Activated T-cell treated with anti-CD3 and anti-CD28 coated beads, Interleukin-2, amount 50 U/mL, for 1 hour (primary cell): ENCODE results near the gene USP9X.
"Not testable (repeated sequence)": the region's sequence is repeated elsewhere in the genome, so short reads cannot be mapped to it uniquely, and the experiment has no call there.

ENCODE experiments used
- DNase-seq: peaks from one replicate; pipeline ENCODE4 v3.0.0-alpha.2; 2020

USP9X gene

GRCh38 chrX:41087201-41087600, 2.0 kb downstream of the USP9X start:
- no peak for DNase-seq

DNA sequence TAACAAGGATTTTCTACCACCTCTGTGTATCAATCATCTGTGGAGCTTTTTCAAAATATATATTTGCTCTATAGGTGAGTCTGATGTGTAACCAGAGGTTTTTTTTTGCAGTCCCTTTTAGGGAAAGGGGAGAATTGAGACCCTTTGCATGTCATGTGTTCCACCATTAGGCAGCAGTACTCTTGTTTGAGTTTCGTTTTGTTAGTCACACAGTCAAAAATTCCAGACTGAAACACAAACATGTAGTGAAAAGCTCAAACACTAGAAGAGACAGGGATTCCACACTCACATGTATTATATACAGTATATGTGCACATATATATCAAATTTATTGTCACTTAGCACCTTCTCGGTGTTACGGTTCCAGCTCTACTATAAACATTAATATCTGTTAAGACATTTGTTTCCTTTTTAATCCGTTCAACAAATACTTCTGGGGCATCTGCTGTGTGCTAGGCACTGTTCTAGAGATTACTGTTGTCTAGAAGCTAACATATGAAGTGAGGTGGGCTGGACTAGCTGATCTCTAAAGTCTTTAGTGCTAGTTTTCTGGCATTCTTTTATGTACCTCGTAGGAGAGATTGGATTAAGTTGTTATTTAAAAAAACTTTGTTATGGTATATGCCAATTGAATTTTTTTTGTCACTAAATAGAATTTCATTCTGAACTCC, 5.5 kb downstream of the USP9X start:
- DNase-seq: no peak

DNA sequence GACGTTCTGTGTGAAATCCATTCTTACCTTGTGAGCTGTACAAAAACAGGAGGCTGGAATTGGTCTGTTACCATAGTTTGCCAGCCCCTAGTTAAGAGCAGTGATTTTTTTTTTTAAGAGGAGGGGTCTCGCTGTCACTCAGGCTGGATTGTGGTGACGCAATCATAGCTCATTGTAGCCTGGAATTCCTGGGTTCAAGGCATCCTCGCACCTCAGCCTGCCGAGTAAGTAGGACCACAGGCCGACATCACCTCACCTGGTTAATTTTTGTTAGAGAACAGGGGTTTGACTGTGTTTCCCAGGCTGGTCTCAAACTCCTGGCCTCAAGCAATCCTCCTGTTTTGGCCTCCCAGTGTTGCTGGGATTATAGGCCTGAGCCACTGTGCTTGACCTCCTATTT, 7.5 kb downstream of the USP9X start:
- no peak for DNase-seq

DNA sequence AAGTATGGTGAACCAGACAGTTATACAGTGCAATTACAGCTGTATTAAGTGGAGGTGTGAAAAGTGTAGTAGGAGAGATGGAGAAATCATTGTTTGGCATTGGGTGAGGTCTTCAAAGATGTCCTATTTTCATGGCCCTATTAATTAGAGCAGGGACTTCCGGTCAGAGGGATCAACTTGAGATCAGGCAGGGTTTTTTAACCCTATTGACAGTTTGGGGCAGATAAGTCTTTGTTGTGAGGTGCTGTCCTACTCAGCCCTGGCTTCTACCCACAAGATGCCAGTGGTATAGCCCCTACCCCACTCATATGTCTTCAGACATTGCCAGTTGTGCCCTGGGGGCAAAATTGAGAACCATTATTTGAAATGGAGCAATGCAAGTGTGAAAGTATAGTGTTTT, 9.9 kb downstream of the USP9X start:
- no peak for DNase-seq

DNA sequence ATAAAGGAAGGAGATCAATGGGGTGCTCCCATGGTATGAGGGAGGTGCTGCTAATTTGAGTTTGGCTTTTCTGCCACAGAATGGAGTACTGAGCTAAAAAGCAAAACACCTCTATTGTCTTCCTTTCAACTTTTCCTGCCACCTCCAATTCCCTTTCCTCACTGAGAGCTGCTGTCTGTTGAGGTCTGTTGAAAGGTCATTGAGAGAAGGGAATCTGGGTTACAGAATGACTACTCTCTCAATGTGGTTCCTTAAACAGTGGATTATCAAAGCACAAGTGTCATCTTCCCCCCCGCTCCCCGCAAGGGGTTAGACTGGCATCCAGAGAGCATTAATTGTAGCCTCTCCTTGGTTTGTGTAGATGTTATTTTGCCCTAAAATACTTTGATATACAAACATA, 10.7 kb downstream of the USP9X start:
- DNase-seq: no peak

GRCh38 chrX:41096339-41096955, 11.2 kb downstream of the USP9X start:
- DNase-seq: no peak

- DNase-seq: no peak
Observed at GRCh38 chrX:41097326-41097725, 12.1 kb downstream of the USP9X start.

GRCh38 chrX:41100200-41100599, 15.0 kb downstream of the USP9X start:
- DNase-seq: no peak

DNA sequence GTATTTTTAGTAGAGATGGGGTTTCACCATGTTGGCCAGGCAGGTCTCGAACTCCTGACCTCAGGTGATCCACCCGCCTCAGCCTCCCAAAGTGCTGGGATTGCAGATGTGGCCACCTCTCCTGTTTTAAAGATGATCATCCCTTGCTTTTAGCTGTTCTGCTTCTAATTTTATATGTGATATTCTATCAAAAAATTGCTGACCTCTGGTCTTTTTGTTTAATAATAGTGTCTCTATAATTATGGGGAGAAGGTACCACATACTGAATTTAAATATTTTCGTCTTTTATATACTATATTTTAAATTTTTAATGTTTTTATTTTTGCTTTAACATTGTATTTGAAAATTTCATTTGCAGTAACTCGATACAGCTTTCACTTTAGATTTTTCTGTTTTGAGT, 15.6 kb downstream of the USP9X start:
- no peak for DNase-seq

- no peak for DNase-seq
Observed at GRCh38 chrX:41105005-41105404, 19.8 kb downstream of the USP9X start.

GRCh38 chrX:41106257-41106656, 21.0 kb downstream of the USP9X start:
- not testable (repeated sequence) for DNase-seq

GRCh38 chrX:41108007-41108406, 22.8 kb downstream of the USP9X start:
- DNase-seq: no peak

DNA sequence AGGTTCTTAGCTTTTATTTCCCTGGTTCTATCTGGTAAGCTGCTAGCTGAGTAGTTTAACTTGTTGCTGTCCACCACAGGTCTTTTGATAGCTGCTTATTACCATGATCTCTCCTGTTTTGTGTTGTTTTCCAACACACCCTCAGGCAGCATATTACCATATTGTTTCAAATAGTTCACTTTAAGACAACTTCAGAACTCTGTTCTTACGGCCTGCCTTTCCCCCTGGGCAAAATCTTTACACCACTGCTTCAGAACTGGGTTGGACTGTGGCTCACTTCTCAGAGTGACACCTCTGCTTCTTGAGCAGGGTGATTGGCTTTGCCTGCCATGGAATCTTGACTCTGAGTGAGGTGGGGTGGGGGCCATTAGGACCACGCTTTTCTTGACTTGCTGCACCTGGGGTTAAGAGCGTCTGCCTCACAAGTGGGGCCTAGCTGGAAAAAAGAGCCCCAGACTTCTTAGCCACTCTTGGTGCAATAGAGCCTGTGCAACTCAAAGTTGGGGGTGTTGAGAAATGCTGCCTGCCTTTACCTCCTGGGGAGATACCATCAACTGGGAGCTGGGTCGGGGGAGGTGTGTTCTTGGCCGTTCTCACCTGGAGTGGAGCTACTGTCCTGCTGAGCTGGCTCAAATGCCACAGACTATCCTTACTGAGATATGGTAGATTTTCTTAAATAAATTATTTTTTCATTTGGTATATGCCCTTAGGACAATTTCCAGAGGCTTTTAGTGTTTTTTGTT, 23.4 kb downstream of the USP9X start:
- no peak for DNase-seq

- DNase-seq: no peak
Observed at GRCh38 chrX:41110801-41111625, 25.8 kb downstream of the USP9X start.

- not testable (repeated sequence) for DNase-seq
Observed at GRCh38 chrX:41115104-41115425, 29.8 kb downstream of the USP9X start.

DNA sequence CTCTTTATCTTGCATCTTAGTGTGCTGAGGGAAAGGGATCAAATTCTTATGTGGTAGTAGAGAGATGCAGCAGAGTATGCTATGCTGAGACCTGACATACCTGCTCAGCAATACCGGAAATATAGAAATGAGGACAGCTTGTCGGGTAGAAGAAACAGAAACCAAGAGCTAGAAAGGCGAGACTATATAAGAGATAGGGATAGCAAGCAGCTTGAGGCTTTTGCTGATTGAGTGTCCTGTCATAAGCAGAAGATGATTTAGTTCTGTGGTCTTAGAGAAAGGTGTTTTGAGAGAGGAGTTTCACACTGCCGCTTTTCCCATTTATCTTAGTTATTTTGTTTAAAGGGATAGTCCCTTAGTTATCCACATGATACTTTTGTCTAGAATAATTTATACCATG, 31.7 kb downstream of the USP9X start:
- DNase-seq: no peak

- DNase-seq: no peak
Observed at GRCh38 chrX:41118156-41118555, 32.9 kb downstream of the USP9X start.

DNA sequence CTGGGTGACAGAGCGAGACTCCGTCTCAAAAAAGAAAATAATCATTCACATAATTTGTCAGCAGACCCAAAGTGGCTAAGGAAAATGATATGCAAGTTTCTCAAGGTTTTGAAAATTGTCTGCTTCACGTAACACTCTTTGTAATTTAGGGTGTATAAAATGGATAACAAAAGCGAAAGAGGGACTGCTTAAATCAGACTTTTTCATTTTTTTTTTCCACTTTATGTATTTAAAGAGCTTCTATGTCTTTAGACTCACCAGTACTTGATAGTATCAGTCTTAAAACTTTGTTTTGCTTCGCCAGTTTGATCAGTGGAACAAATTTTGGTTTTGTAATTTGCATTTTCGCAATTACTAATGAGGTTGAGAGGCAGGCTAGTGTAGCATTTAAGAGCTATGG, 34.6 kb downstream of the USP9X start:
- DNase-seq: no peak

GRCh38 chrX:41121766-41122165, 36.5 kb downstream of the USP9X start:
- no peak for DNase-seq

GRCh38 chrX:41122664-41123257, 37.5 kb downstream of the USP9X start:
- no peak for DNase-seq

DNA sequence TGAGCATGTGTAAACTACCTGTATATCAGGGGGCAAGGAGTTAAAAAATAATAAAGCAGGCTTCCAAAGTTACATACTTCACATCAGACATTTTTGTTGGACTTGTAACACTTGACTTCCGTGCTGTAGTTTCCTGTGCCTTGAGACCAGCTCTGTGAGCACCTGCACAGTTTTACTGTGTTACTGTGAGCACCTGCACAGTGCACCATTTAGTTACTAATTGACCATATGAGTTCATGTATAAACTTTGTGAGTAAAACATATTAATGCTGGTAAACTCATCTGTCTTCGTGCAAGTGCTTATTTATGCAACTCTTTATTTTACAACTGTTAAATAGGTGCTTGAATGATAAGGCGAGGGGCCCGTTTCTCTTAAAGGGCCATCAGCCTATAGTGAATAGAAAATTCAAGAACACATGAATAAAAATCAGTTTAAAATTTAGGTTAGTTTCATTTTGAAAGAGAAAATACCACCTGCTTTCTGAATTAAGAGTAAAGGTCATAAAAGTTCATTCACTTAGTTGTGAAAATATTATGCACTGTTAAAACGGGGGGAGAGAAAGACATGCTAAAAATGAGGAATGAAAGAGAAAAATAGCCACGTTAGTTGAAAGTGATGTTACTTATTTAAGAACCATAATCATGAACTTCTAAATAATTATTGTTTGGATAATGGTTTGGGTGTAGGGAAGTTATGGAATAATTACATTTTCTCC, 42.4 kb downstream of the USP9X start:
- no peak for DNase-seq

GRCh38 chrX:41128955-41129354, 43.7 kb downstream of the USP9X start:
- DNase-seq: no peak
